GM12865 (cell line): ENCODE results near the gene MBNL1.

ENCODE experiments used
- DNase-seq: peaks from one replicate; pipeline ENCODE4 v3.0.0; 2010; ENCODE audit warnings: low read depth
- H3K4me3 ChIP-seq: 2 replicates; pipeline ENCODE4 v1.5.1; 2011; ENCODE audit warnings: mild to moderate bottlenecking, low read depth, low read length, control low read depth
- CTCF ChIP-seq: IDR thresholded peaks from 2 replicates; pipeline ENCODE4 v1.5.1; 2011; ENCODE audit warnings: low read length, control low read depth, low read depth, inconsistent platforms; ENCODE audit not compliant: insufficient read depth; ENCODE audit errors: missing control alignments

MBNL1 gene

DNA sequence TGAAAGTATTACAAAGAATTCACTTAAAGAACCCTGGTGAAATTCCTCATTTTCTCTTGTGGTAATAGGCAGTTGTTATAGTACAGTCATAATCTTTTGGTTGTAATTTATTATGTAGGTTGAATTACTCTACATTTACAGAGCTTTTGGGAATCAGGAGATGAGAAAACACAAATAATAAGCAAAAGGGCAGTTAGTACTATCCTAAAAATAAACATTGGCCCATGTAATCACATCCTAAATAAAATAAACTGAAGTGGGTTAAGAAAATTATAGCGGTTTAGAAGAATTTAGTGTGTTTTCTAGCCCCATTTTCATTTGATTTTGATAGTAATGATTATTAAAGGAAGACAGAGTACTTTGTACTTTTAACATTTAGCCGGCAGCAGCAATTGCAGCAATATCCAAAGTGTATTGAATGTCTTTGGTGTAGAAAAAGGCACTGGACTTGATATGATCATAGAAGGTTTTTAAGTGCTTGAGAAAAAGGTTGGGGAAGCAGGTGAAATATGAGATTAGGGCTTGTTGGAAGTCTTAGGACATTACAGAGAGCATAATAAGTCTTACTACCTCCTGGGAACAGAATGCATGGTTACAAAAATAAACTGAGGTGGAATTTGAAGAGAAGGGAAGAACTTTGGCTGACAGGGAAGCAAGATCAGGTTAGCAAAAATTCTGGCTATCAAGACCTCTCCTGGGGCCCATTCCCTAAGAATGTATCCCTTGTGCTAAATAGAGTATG lies 79.9 kb downstream of the MBNL1 start:
- TF ChIP-seq CTCF = no peak
- H3K4me3 ChIP-seq = no peak overlapping the region
- DNase-seq = no peak

GRCh38 chr3:152349392-152349791 lies 80.7 kb downstream of the MBNL1 start:
- H3K4me3 ChIP-seq = no peak overlapping the region
- no peak for DNase-seq
- TF ChIP-seq CTCF = no peak

GRCh38 chr3:152350139-152350538 lies 81.4 kb downstream of the MBNL1 start:
- no peak for DNase-seq
- no peak for TF ChIP-seq CTCF

GRCh38 chr3:152350776-152351175 lies 82.0 kb downstream of the MBNL1 start:
- no peak overlapping the region for H3K4me3 ChIP-seq
- TF ChIP-seq CTCF = no peak
- DNase-seq = no peak

More at GRCh38 chr3:152350139-152350538, 81.4 kb downstream of the MBNL1 start:
- no peak overlapping the region for H3K4me3 ChIP-seq

DNA sequence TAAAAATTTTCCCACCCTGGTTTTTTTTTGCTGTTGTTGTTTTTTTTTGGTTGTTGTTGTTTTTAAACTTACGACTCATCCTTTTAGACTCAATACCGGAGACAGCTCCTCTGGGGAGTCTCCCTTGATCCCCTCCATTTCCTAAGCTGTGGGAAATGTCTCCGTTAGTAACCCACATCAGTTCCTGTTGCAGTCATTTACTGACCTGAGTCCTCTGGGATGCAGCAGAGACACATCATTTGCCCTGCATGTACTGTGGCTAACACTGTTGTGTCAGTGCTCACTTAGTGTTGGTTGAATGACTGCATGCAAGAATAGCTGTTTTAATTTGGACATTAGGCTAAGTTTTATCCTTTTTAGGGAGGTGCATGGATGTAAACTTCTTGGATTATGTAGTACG lies 83.8 kb downstream of the MBNL1 start:
- H3K4me3 ChIP-seq = no peak overlapping the region
- DNase-seq = peak; percentile 62
- TF ChIP-seq CTCF = no peak

GRCh38 chr3:152353578-152353977 lies 84.8 kb downstream of the MBNL1 start:
- no peak for TF ChIP-seq CTCF
- H3K4me3 ChIP-seq = no peak overlapping the region
- no peak for DNase-seq

GRCh38 chr3:152355744-152356665 lies 87.3 kb downstream of the MBNL1 start:
- TF ChIP-seq CTCF = no peak
- H3K4me3 ChIP-seq = no peak overlapping the region
- no peak for DNase-seq
